Body of pancreas (tissue), 4 donors: ENCODE data around the gene FAM72A.
"Not testable (repeated sequence)": the region's sequence is repeated elsewhere in the genome, so short reads cannot be mapped to it uniquely, and the experiment has no call there.

Experiments used
- POLR2A ChIP-seq, 3 donors: fragments of 450-650 bp; IDR thresholded peaks; one replicate each; pipeline ENCODE4 v1.6.1; 2016; ENCODE audit warnings: antibody characterized with exemption in 3 of 3, mild to moderate bottlenecking in 2 of 3
- TF ChIP-seq, protein P1 (sequence below), 7 experiments: fragments of 450-650 bp in 4 of 7; fragments of 200-600 bp in 3 of 7; sonication (generic) in 3 of 7; IDR thresholded peaks; one replicate each; pipeline ENCODE4 v1.5.1; 2016 to 2019; ENCODE audit warnings: antibody characterized with exemption in 7 of 7

DNA sequence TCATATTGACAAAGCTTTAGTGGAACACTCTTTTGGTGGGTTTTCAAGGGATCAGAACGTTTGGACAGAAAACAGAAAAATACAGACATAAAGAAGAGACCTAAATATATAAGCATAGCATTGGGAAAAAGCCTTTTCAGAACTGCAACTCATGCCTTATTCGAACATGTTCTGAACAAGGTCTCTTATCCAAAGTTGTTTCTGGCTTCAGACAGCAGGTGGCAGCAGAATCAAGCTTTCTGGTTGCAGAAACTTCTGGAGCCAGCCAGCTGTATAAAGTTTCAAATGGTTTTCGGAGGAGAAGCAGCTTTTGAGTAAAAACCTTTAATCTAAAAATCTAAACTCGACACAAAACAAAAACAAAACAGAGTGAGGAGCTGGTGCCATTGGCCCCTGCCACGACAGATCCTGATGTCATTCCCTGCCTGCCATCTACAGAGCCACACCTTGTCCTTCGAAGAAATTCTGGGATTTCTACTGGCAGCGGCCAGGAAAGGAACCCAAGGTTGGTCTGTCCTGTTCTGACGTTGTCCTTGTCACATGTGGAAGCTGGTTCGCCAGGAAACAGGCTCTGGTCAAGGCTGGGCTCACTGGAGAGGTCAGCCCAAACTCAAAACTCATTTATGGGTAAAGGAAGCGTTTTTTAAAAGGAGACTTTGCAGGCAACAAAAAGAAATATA, 35.1 kb downstream of the FAM72A start:
- TF ChIP-seq, protein P1, sequence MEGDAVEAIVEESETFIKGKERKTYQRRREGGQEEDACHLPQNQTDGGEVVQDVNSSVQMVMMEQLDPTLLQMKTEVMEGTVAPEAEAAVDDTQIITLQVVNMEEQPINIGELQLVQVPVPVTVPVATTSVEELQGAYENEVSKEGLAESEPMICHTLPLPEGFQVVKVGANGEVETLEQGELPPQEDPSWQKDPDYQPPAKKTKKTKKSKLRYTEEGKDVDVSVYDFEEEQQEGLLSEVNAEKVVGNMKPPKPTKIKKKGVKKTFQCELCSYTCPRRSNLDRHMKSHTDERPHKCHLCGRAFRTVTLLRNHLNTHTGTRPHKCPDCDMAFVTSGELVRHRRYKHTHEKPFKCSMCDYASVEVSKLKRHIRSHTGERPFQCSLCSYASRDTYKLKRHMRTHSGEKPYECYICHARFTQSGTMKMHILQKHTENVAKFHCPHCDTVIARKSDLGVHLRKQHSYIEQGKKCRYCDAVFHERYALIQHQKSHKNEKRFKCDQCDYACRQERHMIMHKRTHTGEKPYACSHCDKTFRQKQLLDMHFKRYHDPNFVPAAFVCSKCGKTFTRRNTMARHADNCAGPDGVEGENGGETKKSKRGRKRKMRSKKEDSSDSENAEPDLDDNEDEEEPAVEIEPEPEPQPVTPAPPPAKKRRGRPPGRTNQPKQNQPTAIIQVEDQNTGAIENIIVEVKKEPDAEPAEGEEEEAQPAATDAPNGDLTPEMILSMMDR (IDR thresholded peaks at IDR 0.05): peak in 1 of 7 experiments; percentile 8
- not testable (repeated sequence) for TF ChIP-seq POLR2A (IDR thresholded peaks at IDR 0.05)
